Peyer's patch (tissue), 4 donors: ENCODE results near the gene MT1HL1.

Source experiments
- CTCF ChIP-seq, 6 experiments: fragments of 450-650 bp in 4 of 6; fragments of 200-600 bp in 2 of 6; sonication (generic) in 1 of 6; IDR thresholded peaks; one replicate each; pipeline ENCODE4 v1.5.1; 2017 to 2019; ENCODE audit warnings: antibody characterized with exemption in 6 of 6, mild to moderate bottlenecking in 3 of 6, moderate library complexity in 1 of 6
- POLR2A ChIP-seq, 2 donors: fragments of 450-650 bp; IDR thresholded peaks; one replicate each; pipeline ENCODE4 v1.5.1; 2017; ENCODE audit warnings: antibody characterized with exemption in 2 of 2, mild to moderate bottlenecking in 2 of 2, moderate library complexity in 2 of 2

- no peak for TF ChIP-seq CTCF (IDR thresholded peaks at IDR 0.05)
- TF ChIP-seq POLR2A (IDR thresholded peaks at IDR 0.05) = no peak
Measured at GRCh38 chr1:237048803-237049202, 44.6 kb upstream of the MT1HL1 start.
